ENCODE results near the gene PBRM1. TPM values are rescaled to one million over a fixed set of nuclear protein-coding genes. Genes with fewer than 3 reads are reported as not detected.

Gene PBRM1
- total RNA-seq, 1 experiment from 2014 or later, result 42.8 TPM

DNA sequence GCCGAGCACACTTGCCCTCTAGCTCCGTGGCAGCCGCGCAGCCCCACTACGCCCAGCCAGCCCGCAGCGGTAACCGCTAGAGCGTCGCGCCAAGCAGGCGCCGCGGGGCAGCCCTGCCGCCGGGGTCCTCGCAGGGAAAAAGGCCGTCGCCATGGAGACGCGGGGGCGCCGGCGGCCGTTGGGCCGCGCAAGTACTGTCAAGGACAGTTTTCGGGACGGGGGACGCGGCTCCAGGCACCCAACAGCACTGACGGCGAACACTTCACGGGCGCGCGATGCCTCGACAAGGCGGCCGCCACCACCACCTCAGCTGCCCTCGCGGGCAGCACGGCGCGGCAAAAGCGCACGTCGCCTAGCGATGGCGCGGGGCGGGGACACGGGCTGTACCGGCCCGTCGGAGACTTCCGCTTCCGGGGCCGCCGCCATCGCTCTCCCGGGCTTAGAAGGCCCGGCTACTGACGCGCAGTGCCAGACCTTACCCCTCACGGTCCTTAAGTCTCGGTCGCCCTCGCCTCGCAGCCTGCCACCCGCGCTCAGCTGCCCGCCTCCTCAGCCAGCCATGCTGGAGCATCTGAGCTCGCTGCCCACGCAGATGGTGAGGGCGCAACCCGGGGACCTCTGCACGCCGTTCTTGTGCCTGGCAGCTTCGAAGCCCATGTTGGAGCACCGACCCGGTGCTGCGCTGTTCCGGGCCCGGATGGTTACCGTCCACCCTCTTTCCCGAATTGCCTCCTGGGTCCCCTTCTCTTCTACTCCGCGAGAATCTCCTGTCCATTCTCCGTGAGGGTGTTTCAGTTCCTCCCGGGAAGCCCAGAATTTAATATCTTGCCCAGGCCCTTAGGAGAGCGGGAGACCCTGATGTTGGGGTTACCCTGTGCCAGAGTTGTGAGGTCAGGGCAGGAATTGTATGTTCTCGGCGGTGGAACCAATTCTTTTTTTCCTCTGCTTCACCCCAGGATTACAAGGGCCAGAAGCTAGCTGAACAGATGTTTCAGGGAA, 20.3 kb upstream of the PBRM1 start, which contains the start of the genes GLT8D1 and SPCS1:
TSS of gene GLT8D1 (minus strand) at position 104 of the 999 bp plus-strand sequence. CDS start 5,331 bp downstream, outside the sequence.
TSS of gene SPCS1 (plus strand) at position 419 of the 999 bp plus-strand sequence. CDS start at position 560, 141 bp downstream.
- Histone ChIP-seq H3K79me2 (ENCODE audit: low read depth) (peaks cover 51% of the 10 kb centered on the region), H3K36me3 (ENCODE audit: low read depth) (no peaks in the 10 kb centered on the region; the same call in none of the 2 replicates), H3K4me3 (peak within 1 kb of the TSS; percentile 86), H3K4me1 (replicated peaks; ENCODE audit: insufficient read depth) (peaks cover 22% of the 10 kb centered on the region), H3K9me2 (ENCODE audit: insufficient read depth) (no peaks in the 10 kb centered on the region), H3K27ac (0 out of 2 replicates have a peak within 1 kb of the TSS, but pooled peaks have one; percentile 7), H3K27me3 (ENCODE audit: insufficient read depth, low read depth) (no peaks in the 10 kb centered on the region), H3F3A (ENCODE audit: insufficient read depth, low read depth) (0 out of 2 replicates have a peak, but pooled peaks cover 9% of the 10 kb centered on the region), H3K9me3 (ENCODE audit: insufficient read depth, low read depth) (no peaks in the 10 kb centered on the region), H2AFZ (peak within 1 kb of the TSS; percentile 80), H4K20me1 (ENCODE audit: insufficient read depth) (no peaks in the 10 kb centered on the region), H3K4me2 (peak within 1 kb of the TSS; percentile 100)
- peak; percentile 69 to 82 for DNase-seq
- CTCF ChIA-PET, result no interaction called here
- BruUV-seq (replicated peaks), result TSS peak; percentile 40
- TF ChIP-seq EZH2 (IDR thresholded peaks at IDR 0.05; ENCODE audit: low read depth), result no peak
- TF ChIP-seq, protein P1, sequence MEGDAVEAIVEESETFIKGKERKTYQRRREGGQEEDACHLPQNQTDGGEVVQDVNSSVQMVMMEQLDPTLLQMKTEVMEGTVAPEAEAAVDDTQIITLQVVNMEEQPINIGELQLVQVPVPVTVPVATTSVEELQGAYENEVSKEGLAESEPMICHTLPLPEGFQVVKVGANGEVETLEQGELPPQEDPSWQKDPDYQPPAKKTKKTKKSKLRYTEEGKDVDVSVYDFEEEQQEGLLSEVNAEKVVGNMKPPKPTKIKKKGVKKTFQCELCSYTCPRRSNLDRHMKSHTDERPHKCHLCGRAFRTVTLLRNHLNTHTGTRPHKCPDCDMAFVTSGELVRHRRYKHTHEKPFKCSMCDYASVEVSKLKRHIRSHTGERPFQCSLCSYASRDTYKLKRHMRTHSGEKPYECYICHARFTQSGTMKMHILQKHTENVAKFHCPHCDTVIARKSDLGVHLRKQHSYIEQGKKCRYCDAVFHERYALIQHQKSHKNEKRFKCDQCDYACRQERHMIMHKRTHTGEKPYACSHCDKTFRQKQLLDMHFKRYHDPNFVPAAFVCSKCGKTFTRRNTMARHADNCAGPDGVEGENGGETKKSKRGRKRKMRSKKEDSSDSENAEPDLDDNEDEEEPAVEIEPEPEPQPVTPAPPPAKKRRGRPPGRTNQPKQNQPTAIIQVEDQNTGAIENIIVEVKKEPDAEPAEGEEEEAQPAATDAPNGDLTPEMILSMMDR (conservative IDR thresholded peaks at IDR 0.05), result no peak
- POLR2A ChIA-PET (ENCODE audit: unreplicated experiment), result interaction anchor here (0.5 kb wide), 1 partner anchor 376 kb away, joined by 4 read pairs; no protein-coding TSS in a partner anchor
- intact Hi-C loops (cut with micrococcal nuclease; ENCODE audit: unreplicated experiment), result no loop called here

DNA sequence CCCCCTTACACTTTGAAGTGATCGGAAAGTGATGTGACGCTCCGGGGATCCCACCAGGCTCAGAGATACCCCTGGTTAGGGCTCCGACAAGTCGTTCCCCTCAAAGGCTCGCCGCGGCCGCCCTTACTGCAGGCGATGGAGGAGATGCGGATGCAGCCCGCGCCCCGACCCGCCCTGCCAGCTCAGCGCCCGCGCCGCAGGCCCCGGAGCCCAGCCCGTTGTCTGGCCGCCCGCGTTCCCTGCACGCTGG, 19.6 kb upstream of the PBRM1 start:
- H3K27ac ChIP-seq, result no peak overlapping the region
- BruUV-seq (replicated peaks), result no TSS peak
- H3K79me2 ChIP-seq (ENCODE audit: low read depth), result peaks cover 51% of the 10 kb centered on the region
- no peaks in the 10 kb centered on the region for H3K9me2 ChIP-seq (ENCODE audit: insufficient read depth)
- H3K36me3 ChIP-seq (ENCODE audit: low read depth), result no peaks in the 10 kb centered on the region; the same call in none of the 2 replicates
- ChIA-PET POLR2A (ENCODE audit: unreplicated experiment) (interaction anchor here (0.5 kb wide), 1 partner anchor 376 kb away, joined by 4 read pairs; no protein-coding TSS in a partner anchor), CTCF (no interaction called here)
- H2AFZ ChIP-seq, result peak overlapping the region; percentile 80
- H3K4me3 ChIP-seq, result peak overlapping the region; percentile 86
- intact Hi-C loops (cut with micrococcal nuclease; ENCODE audit: unreplicated experiment), result no loop called here
- H3K4me2 ChIP-seq, result peak overlapping the region; percentile 100
- no peak for DNase-seq
- TF ChIP-seq, protein P1 (conservative IDR thresholded peaks at IDR 0.05), result no peak
- TF ChIP-seq EZH2 (IDR thresholded peaks at IDR 0.05; ENCODE audit: low read depth), result no peak
- peaks cover 4% of the 10 kb centered on the region; the same call in 1 of the 2 replicates for H3F3A ChIP-seq (ENCODE audit: insufficient read depth, low read depth)
- H3K9me3 ChIP-seq (ENCODE audit: insufficient read depth, low read depth), result no peaks in the 10 kb centered on the region
- no peaks in the 10 kb centered on the region for H4K20me1 ChIP-seq (ENCODE audit: insufficient read depth)
- H3K4me1 ChIP-seq (replicated peaks; ENCODE audit: insufficient read depth), result peaks cover 22% of the 10 kb centered on the region
- no peaks in the 10 kb centered on the region for H3K27me3 ChIP-seq (ENCODE audit: insufficient read depth, low read depth)

GRCh38 chr3:52704611-52705437, 19.1 kb upstream of the PBRM1 start:
- no peaks in the 10 kb centered on the region; the same call in none of the 2 replicates for H3K36me3 ChIP-seq (ENCODE audit: low read depth)
- no peak overlapping the region for H3K27ac ChIP-seq
- H2AFZ ChIP-seq, result peak overlapping the region; percentile 80
- TSS peak; percentile 25 for BruUV-seq (replicated peaks)
- H3K4me1 ChIP-seq (replicated peaks; ENCODE audit: insufficient read depth), result peaks cover 22% of the 10 kb centered on the region
- peaks cover 4% of the 10 kb centered on the region; the same call in 1 of the 2 replicates for H3F3A ChIP-seq (ENCODE audit: insufficient read depth, low read depth)
- ChIA-PET CTCF (no interaction called here), POLR2A (ENCODE audit: unreplicated experiment) (interaction anchor here (0.5 kb wide), 1 partner anchor 377 kb away, joined by 4 read pairs; no protein-coding TSS in a partner anchor)
- DNase-seq, result peak; percentile 26 to 42
- intact Hi-C loops (cut with micrococcal nuclease; ENCODE audit: unreplicated experiment), result no loop called here
- TF ChIP-seq EZH2 (IDR thresholded peaks at IDR 0.05; ENCODE audit: low read depth), result no peak
- TF ChIP-seq, protein P1 (conservative IDR thresholded peaks at IDR 0.05), result no peak
- H3K9me2 ChIP-seq (ENCODE audit: insufficient read depth), result no peaks in the 10 kb centered on the region
- no peaks in the 10 kb centered on the region for H3K27me3 ChIP-seq (ENCODE audit: insufficient read depth, low read depth)
- no peaks in the 10 kb centered on the region for H3K9me3 ChIP-seq (ENCODE audit: insufficient read depth, low read depth)
- H3K4me2 ChIP-seq, result peak overlapping the region; percentile 100
- peaks cover 51% of the 10 kb centered on the region for H3K79me2 ChIP-seq (ENCODE audit: low read depth)
- H4K20me1 ChIP-seq (ENCODE audit: insufficient read depth), result no peaks in the 10 kb centered on the region
- peak overlapping the region; percentile 86 for H3K4me3 ChIP-seq
